ENCODE data around the gene HSBP1.

DNA sequence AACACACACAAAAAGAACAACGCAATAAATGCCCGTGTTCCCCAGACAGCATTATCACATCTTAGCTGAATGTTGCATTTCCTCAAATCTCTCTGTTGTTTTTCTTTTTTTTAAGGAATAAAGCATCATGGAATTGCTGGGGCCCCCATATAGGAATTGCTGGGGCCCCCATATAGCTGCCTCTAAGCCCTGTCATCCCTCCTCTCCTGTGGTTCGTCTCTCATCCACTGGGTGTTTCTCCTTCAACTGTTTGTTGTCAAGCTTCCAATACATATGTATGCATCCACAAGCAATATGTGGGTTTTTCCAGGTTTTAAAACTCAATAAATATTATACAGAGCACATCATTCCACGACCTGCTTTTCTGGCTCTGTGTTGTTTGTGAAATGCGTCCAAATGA lies 43.2 kb downstream of the HSBP1 start:
- TF ChIP-seq, protein P1, sequence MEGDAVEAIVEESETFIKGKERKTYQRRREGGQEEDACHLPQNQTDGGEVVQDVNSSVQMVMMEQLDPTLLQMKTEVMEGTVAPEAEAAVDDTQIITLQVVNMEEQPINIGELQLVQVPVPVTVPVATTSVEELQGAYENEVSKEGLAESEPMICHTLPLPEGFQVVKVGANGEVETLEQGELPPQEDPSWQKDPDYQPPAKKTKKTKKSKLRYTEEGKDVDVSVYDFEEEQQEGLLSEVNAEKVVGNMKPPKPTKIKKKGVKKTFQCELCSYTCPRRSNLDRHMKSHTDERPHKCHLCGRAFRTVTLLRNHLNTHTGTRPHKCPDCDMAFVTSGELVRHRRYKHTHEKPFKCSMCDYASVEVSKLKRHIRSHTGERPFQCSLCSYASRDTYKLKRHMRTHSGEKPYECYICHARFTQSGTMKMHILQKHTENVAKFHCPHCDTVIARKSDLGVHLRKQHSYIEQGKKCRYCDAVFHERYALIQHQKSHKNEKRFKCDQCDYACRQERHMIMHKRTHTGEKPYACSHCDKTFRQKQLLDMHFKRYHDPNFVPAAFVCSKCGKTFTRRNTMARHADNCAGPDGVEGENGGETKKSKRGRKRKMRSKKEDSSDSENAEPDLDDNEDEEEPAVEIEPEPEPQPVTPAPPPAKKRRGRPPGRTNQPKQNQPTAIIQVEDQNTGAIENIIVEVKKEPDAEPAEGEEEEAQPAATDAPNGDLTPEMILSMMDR (IDR thresholded peaks at IDR 0.05; ENCODE audit: control extremely low read depth in 1 of 3, insufficient read depth in 1 of 3, low read depth in 1 of 3, low read length in 3 of 3) = no peak
- TF ChIP-seq RFX5 (IDR thresholded peaks at IDR 0.05; ENCODE audit: borderline replicate concordance, low read depth, low read length) (no peak), TAF7 (optimal IDR thresholded peaks at IDR 0.05; ENCODE audit: borderline replicate concordance, low read depth, low read length) (no peak), EZH2 (IDR thresholded peaks at IDR 0.05; ENCODE audit: low read depth, low read length, severe bottlenecking) (no peak)

Data from H1 (cell line).